PC-9 (cell line): ENCODE results near the gene PPM1F. TPM values are rescaled to one million over a fixed set of nuclear protein-coding genes. Genes with fewer than 3 reads are reported as not detected.

Source experiments
- BruUV-seq: library from RNA; stranded (reverse); fragments of 400-500 nt; replicated peaks from 2 replicates; lab custom pipeline; 2021; lab: Mats Ljungman, UMichigan
- CTCF ChIA-PET: fragments of 300-600 bp; sonication (Branson Sonifier 250); formaldehyde crosslinking; loops from one replicate; lab custom pipeline; 2022; ENCODE audit warnings: antibody characterized with exemption; lab: Charles Lee
- POLR2A ChIA-PET: fragments of 300-600 bp; sonication (Branson Sonifier 250); formaldehyde crosslinking; loops from one replicate; lab custom pipeline; 2022; ENCODE audit warnings: antibody characterized with exemption; ENCODE audit not compliant: unreplicated experiment; lab: Charles Lee
- DNase-seq, 2 experiments: peaks; one replicate each; pipeline versions ENCODE4 v3.0.0 to v3.0.0-alpha.2; 2015 to 2022; ENCODE audit warnings: mixed read lengths in 1 of 2
- H2AFZ ChIP-seq: fragments of 200-600 bp; sonication (generic); 2 replicates; pipeline ENCODE4 v1.8.1; 2017; ENCODE audit warnings: antibody characterized with exemption
- H3F3A ChIP-seq: fragments of 200-600 bp; sonication (generic); 2 replicates; pipeline ENCODE4 v1.8.1; 2017; ENCODE audit warnings: antibody characterized with exemption, mild to moderate bottlenecking, low read depth; ENCODE audit not compliant: insufficient read depth
- H3K27ac ChIP-seq: fragments of 200-600 bp; sonication (generic); 2 replicates; pipeline ENCODE4 v1.6.1; 2016; ENCODE audit warnings: mixed run types
- H3K27me3 ChIP-seq: fragments of 200-600 bp; sonication (generic); 2 replicates; pipeline ENCODE4 v1.6.1; 2016; ENCODE audit warnings: low read depth, mixed run types; ENCODE audit not compliant: insufficient read depth
- H3K36me3 ChIP-seq: fragments of 200-600 bp; sonication (generic); 2 replicates; pipeline ENCODE4 v1.6.1; 2016; ENCODE audit warnings: low read depth, mixed run types
- H3K4me1 ChIP-seq: fragments of 200-600 bp; sonication (generic); replicated peaks from 2 replicates; pipeline ENCODE4 v1.6.1; 2016; ENCODE audit warnings: mixed run types; ENCODE audit not compliant: insufficient read depth
- H3K4me2 ChIP-seq: fragments of 200-600 bp; sonication (generic); 2 replicates; pipeline ENCODE4 v1.6.1; 2017; ENCODE audit warnings: mixed run types
- H3K4me3 ChIP-seq: fragments of 200-600 bp; sonication (generic); 2 replicates; pipeline ENCODE4 v1.6.1; 2016; ENCODE audit warnings: mixed run types
- H3K79me2 ChIP-seq: fragments of 200-600 bp; sonication (generic); 2 replicates; pipeline ENCODE4 v1.6.1; 2017; ENCODE audit warnings: low read depth, mixed run types
- H3K9me2 ChIP-seq: fragments of 200-600 bp; sonication (generic); 2 replicates; pipeline ENCODE4 v1.8.1; 2017; ENCODE audit warnings: mild to moderate bottlenecking; ENCODE audit not compliant: insufficient read depth
- H3K9me3 ChIP-seq: fragments of 200-600 bp; sonication (generic); 2 replicates; pipeline ENCODE4 v1.8.1; 2016; ENCODE audit warnings: low read depth; ENCODE audit not compliant: insufficient read depth
- H4K20me1 ChIP-seq: fragments of 200-600 bp; sonication (generic); 2 replicates; pipeline ENCODE4 v1.8.1; 2017; ENCODE audit not compliant: insufficient read depth
- EZH2 ChIP-seq: fragments of 200-600 bp; sonication (generic); IDR thresholded peaks from 2 replicates; pipeline ENCODE4 v1.8.0; 2017; ENCODE audit warnings: antibody characterized with exemption, low read depth
- intact Hi-C: fragments of 100-400 bp; cut with micrococcal nuclease; formaldehyde crosslinking; loops from one replicate; pipeline ENCODE4 v1.10.0; 2022; ENCODE audit not compliant: unreplicated experiment
- total RNA-seq: library from RNA; stranded (reverse); gene quantifications from 2 replicates; pipeline ENCODE4 v1.2.3, GENCODE V29; 2021
- TF ChIP-seq, protein P1 (sequence below): fragments of 200-600 bp; sonication (generic); conservative IDR thresholded peaks from 2 replicates; pipeline ENCODE4 v1.6.1; 2017; ENCODE audit warnings: mixed run types, antibody characterized with exemption, mild to moderate bottlenecking, moderate library complexity

PPM1F gene
- total RNA-seq, 1 experiment from 2014 or later, result 20.6 TPM

DNA sequence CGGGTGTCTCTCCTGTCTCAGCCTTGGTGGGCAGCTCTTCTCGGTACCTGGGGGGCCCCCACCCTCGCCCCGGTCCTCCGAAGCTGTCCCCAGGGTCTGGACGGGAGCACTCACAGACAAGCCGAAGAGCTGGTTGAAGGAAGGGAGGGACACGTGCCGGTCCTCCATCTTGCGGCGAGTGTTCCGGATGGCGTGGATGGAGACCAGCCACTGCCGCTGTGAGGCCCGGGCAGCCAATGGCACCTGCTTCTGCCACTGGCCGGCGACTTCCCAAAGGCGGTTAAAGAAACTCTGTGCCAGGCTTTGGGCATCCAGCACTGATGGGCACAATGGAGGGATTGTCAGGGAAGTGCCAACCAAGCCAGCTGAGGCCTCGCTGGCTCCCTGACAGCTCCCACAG lies 18.7 kb downstream of the PPM1F start:
- H3K9me2 ChIP-seq, result no peaks in the 10 kb centered on the region
- TF ChIP-seq, protein P1, sequence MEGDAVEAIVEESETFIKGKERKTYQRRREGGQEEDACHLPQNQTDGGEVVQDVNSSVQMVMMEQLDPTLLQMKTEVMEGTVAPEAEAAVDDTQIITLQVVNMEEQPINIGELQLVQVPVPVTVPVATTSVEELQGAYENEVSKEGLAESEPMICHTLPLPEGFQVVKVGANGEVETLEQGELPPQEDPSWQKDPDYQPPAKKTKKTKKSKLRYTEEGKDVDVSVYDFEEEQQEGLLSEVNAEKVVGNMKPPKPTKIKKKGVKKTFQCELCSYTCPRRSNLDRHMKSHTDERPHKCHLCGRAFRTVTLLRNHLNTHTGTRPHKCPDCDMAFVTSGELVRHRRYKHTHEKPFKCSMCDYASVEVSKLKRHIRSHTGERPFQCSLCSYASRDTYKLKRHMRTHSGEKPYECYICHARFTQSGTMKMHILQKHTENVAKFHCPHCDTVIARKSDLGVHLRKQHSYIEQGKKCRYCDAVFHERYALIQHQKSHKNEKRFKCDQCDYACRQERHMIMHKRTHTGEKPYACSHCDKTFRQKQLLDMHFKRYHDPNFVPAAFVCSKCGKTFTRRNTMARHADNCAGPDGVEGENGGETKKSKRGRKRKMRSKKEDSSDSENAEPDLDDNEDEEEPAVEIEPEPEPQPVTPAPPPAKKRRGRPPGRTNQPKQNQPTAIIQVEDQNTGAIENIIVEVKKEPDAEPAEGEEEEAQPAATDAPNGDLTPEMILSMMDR, result no peak
- TF ChIP-seq EZH2, result no peak
- no peaks in the 10 kb centered on the region for H3K36me3 ChIP-seq
- DNase-seq, result no peak
- H3K9me3 ChIP-seq, result no peaks in the 10 kb centered on the region
- no peak overlapping the region for H3K27ac ChIP-seq
- no peaks in the 10 kb centered on the region for H3K4me1 ChIP-seq
- BruUV-seq, result no TSS peak
- no peaks in the 10 kb centered on the region for H3K79me2 ChIP-seq
- H2AFZ ChIP-seq, result no peak overlapping the region
- H3F3A ChIP-seq, result no peaks in the 10 kb centered on the region
- intact Hi-C loops, result no loop called here
- no peak overlapping the region for H3K4me2 ChIP-seq
- ChIA-PET POLR2A (no interaction called here), CTCF (interaction anchor here (0.7 kb wide), 1 partner anchor 20 kb away, joined by 3 read pairs; no protein-coding TSS in a partner anchor)
- H3K27me3 ChIP-seq, result no peaks in the 10 kb centered on the region
- no peak overlapping the region for H3K4me3 ChIP-seq
- H4K20me1 ChIP-seq, result no peaks in the 10 kb centered on the region

- CTCF ChIA-PET, result no interaction called here
- no peaks in the 10 kb centered on the region for H3K4me1 ChIP-seq
- no peaks in the 10 kb centered on the region for H3K9me3 ChIP-seq
- no peaks in the 10 kb centered on the region for H3F3A ChIP-seq
- H3K79me2 ChIP-seq, result no peaks in the 10 kb centered on the region
- no TSS peak for BruUV-seq
- H3K27ac ChIP-seq, result no peak overlapping the region
- no peak overlapping the region for H3K4me3 ChIP-seq
- POLR2A ChIA-PET, result no interaction called here
- H3K36me3 ChIP-seq, result no peaks in the 10 kb centered on the region
- no peak overlapping the region for H2AFZ ChIP-seq
- no peaks in the 10 kb centered on the region for H3K9me2 ChIP-seq
- TF ChIP-seq, protein P1, result no peak
- TF ChIP-seq EZH2, result no peak
- H3K27me3 ChIP-seq, result no peaks in the 10 kb centered on the region
- H3K4me2 ChIP-seq, result no peak overlapping the region
- DNase-seq, result no peak
- H4K20me1 ChIP-seq, result no peaks in the 10 kb centered on the region
- intact Hi-C loops, result no loop called here
Observed at GRCh38 chr22:21933413-21933812, 19.2 kb downstream of the PPM1F start.

DNA sequence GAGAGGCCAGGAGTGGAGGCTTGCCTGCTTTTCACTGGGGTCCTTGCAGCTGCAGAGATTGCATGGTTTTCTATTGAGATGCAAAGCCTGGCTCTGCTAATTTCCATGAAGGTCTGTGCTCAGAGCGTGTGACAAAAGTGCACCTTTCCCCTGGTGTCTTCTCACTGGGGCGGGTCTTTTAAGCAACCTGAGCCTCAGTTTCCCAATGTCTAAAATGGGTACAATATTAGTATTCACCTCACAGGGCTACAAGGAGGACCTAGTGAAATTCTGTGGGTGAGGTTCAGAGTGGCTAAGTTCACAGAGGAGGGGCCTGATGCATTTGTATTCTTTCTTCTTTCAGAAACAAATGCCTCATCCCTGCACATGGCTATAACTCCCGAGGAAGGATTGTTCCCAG lies 20.3 kb downstream of the PPM1F start:
- no peaks in the 10 kb centered on the region for H3K36me3 ChIP-seq
- H3K4me1 ChIP-seq, result no peaks in the 10 kb centered on the region
- POLR2A ChIA-PET, result no interaction called here
- BruUV-seq, result no TSS peak
- H3K4me3 ChIP-seq, result no peak overlapping the region
- H3K27me3 ChIP-seq, result no peaks in the 10 kb centered on the region
- H3K27ac ChIP-seq, result no peak overlapping the region
- H3K79me2 ChIP-seq, result no peaks in the 10 kb centered on the region
- CTCF ChIA-PET, result no interaction called here
- intact Hi-C loops, result no loop called here
- H3K4me2 ChIP-seq, result no peak overlapping the region
- H4K20me1 ChIP-seq, result no peaks in the 10 kb centered on the region
- DNase-seq, result no peak
- TF ChIP-seq EZH2, result no peak
- TF ChIP-seq, protein P1, result no peak
- no peaks in the 10 kb centered on the region for H3F3A ChIP-seq
- H3K9me2 ChIP-seq, result no peaks in the 10 kb centered on the region
- no peak overlapping the region for H2AFZ ChIP-seq
- H3K9me3 ChIP-seq, result no peaks in the 10 kb centered on the region
